ENCODE measurements around the gene ANKRD24. TPM values are rescaled to one million over a fixed set of nuclear protein-coding genes. Genes with fewer than 3 reads are reported as not detected.
"Not testable (repeated sequence)": the region's sequence is repeated elsewhere in the genome, so short reads cannot be mapped to it uniquely, and the experiment has no call there.

Gene ANKRD24
- total RNA-seq, 8 experiments from 2014 or later, result 0.29 to 4.0 (median 1.2) TPM

GRCh38 chr19:4178990-4179389 lies 3.5 kb upstream of the ANKRD24 start:
- in situ Hi-C loops (cut with MboI; ENCODE audit: low pct_unique_long_range_greater_than_20kb in 2 of 9, low sequenced_read_pairs in 9 of 9, unreplicated experiment in 9 of 9), result no loop called here
- Histone ChIP-seq H3K27ac (no peak overlapping the region), H3K4me3 (no peak overlapping the region), H3K4me1 (replicated peaks in 1 of 2) (peaks cover 0 to 11% of the 10 kb centered on the region in 2 donors)
- 85 to 95% (median 91%) methylated on average over 3 to 13 of the region's 18 CpGs; no CpG with 5 or more reads in 3 of the 10 experiments for WGBS, 10 experiments
- no peak for ATAC-seq (replicated peaks in 6 of 8)

- H3K4me3 ChIP-seq, result peak overlapping the region in 3 of 5 donors; percentile 96 to 100 (median 98)
- H3K4me1 ChIP-seq (replicated peaks in 1 of 2), result peaks cover 0 to 11% of the 10 kb centered on the region in 2 donors
- WGBS, 10 experiments, result 80% methylated on average over 1 of the region's 2 CpGs; no CpG with 5 or more reads in 9 of the 10 experiments
- peak in 1 of 8 experiments; percentile 6 for ATAC-seq (replicated peaks in 6 of 8)
- in situ Hi-C loops (cut with MboI; ENCODE audit: low pct_unique_long_range_greater_than_20kb in 2 of 9, low sequenced_read_pairs in 9 of 9, unreplicated experiment in 9 of 9), result no loop called here
- H3K27ac ChIP-seq, result peak overlapping the region in 1 of 2 donors; percentile 95
Observed at GRCh38 chr19:4181053-4181508, 1.4 kb upstream of the ANKRD24 start.

- in situ Hi-C loops (cut with MboI; ENCODE audit: low pct_unique_long_range_greater_than_20kb in 2 of 9, low sequenced_read_pairs in 9 of 9, unreplicated experiment in 9 of 9), result no loop called here
- H3K4me1 ChIP-seq (replicated peaks in 1 of 2), result peaks cover 0 to 14% of the 10 kb centered on the region in 2 donors
- H3K27ac ChIP-seq, result no peak overlapping the region
- no peak for ATAC-seq (replicated peaks in 6 of 8)
- no peak overlapping the region for H3K4me3 ChIP-seq
- 0 to 80% (median 41%) methylated on average over 1 to 7 of the region's 23 CpGs; no CpG with 5 or more reads in 5 of the 10 experiments for WGBS, 10 experiments
Observed at GRCh38 chr19:4183967-4184717, 1.7 kb downstream of the ANKRD24 start.

GRCh38 chr19:4184718-4185352 lies 2.3 kb downstream of the ANKRD24 start:
- Histone ChIP-seq H3K27ac (no peak overlapping the region), H3K4me3 (no peak overlapping the region), H3K4me1 (replicated peaks in 1 of 2) (peaks cover 0 to 14% of the 10 kb centered on the region in 2 donors)
- in situ Hi-C loops (cut with MboI; ENCODE audit: low pct_unique_long_range_greater_than_20kb in 2 of 9, low sequenced_read_pairs in 9 of 9, unreplicated experiment in 9 of 9), result no loop called here
- WGBS, 10 experiments, result 80% methylated on average over 1 of the region's 2 CpGs; no CpG with 5 or more reads in 9 of the 10 experiments
- no peak for ATAC-seq (replicated peaks in 6 of 8)

GRCh38 chr19:4185413-4186086 lies 3.1 kb downstream of the ANKRD24 start:
- in situ Hi-C loops (cut with MboI; ENCODE audit: low pct_unique_long_range_greater_than_20kb in 2 of 9, low sequenced_read_pairs in 9 of 9, unreplicated experiment in 9 of 9), result no loop called here
- 17 to 100% (median 69%) methylated on average over 1 to 7 of the region's 9 CpGs; no CpG with 5 or more reads in 3 of the 10 experiments for WGBS, 10 experiments
- H3K27ac ChIP-seq, result no peak overlapping the region
- no peak overlapping the region for H3K4me3 ChIP-seq
- peaks cover 0 to 14% of the 10 kb centered on the region in 2 donors for H3K4me1 ChIP-seq (replicated peaks in 1 of 2)
- peak in 2 of 8 experiments; percentile 11 to 27 for ATAC-seq (replicated peaks in 6 of 8)

GRCh38 chr19:4186087-4186993 lies 3.9 kb downstream of the ANKRD24 start:
- in situ Hi-C loops (cut with MboI; ENCODE audit: low pct_unique_long_range_greater_than_20kb in 2 of 9, low sequenced_read_pairs in 9 of 9, unreplicated experiment in 9 of 9), result no loop called here
- peak; percentile 31 to 78 (median 36) for ATAC-seq (replicated peaks in 6 of 8)
- H3K4me3 ChIP-seq, result no peak overlapping the region
- peaks cover 0 to 12% of the 10 kb centered on the region in 2 donors for H3K4me1 ChIP-seq (replicated peaks in 1 of 2)
- no peak overlapping the region for H3K27ac ChIP-seq
- 11 to 61% (median 32%) methylated on average over 1 to 18 of the region's 22 CpGs; no CpG with 5 or more reads in 1 of the 10 experiments for WGBS, 10 experiments

GRCh38 chr19:4187313-4188122 lies 5.0 kb downstream of the ANKRD24 start:
- WGBS, 10 experiments, result 60 to 100% (median 88%) methylated on average over 1 to 6 of the region's 10 CpGs; no CpG with 5 or more reads in 3 of the 10 experiments
- peaks cover 0 to 9% of the 10 kb centered on the region in 2 donors for H3K4me1 ChIP-seq (replicated peaks in 1 of 2)
- H3K27ac ChIP-seq, result no peak overlapping the region
- ATAC-seq (replicated peaks in 6 of 8), result no peak
- H3K4me3 ChIP-seq, result no peak overlapping the region
- in situ Hi-C loops (cut with MboI; ENCODE audit: low pct_unique_long_range_greater_than_20kb in 2 of 9, low sequenced_read_pairs in 9 of 9, unreplicated experiment in 9 of 9), result no loop called here

- WGBS, 10 experiments, result 17 to 100% (median 62%) methylated on average over 1 to 5 of the region's 5 CpGs; no CpG with 5 or more reads in 1 of the 10 experiments
- Histone ChIP-seq H3K27ac (no peak overlapping the region), H3K4me3 (no peak overlapping the region), H3K4me1 (replicated peaks in 1 of 2) (peaks cover 0 to 3% of the 10 kb centered on the region in 2 donors)
- in situ Hi-C loops (cut with MboI; ENCODE audit: low pct_unique_long_range_greater_than_20kb in 2 of 9, low sequenced_read_pairs in 9 of 9, unreplicated experiment in 9 of 9), result no loop called here
- ATAC-seq (replicated peaks in 6 of 8), result no peak
Observed at GRCh38 chr19:4189641-4190040, 7.2 kb downstream of the ANKRD24 start.

GRCh38 chr19:4192537-4192936 lies 10.0 kb downstream of the ANKRD24 start:
- H3K4me1 ChIP-seq (replicated peaks in 1 of 2); H3K27ac ChIP-seq; H3K4me3 ChIP-seq; in situ Hi-C loops (cut with MboI; ENCODE audit: low pct_unique_long_range_greater_than_20kb in 2 of 9, low sequenced_read_pairs in 9 of 9, unreplicated experiment in 9 of 9); ATAC-seq (replicated peaks in 6 of 8): not testable (repeated sequence)
- WGBS, 10 experiments, result 20 to 100% (median 83%) methylated on average over 1 to 3 of the region's 3 CpGs; no CpG with 5 or more reads in 4 of the 10 experiments

- WGBS, 10 experiments, result 0 to 80% (median 42%) methylated on average over 1 to 6 of the region's 7 CpGs; no CpG with 5 or more reads in 3 of the 10 experiments
- no peak overlapping the region for H3K4me3 ChIP-seq
- in situ Hi-C loops (cut with MboI; ENCODE audit: low pct_unique_long_range_greater_than_20kb in 2 of 9, low sequenced_read_pairs in 9 of 9, unreplicated experiment in 9 of 9), result no loop called here
- no peak overlapping the region for H3K27ac ChIP-seq
- no peaks in the 10 kb centered on the region for H3K4me1 ChIP-seq (replicated peaks in 1 of 2)
- no peak for ATAC-seq (replicated peaks in 6 of 8)
Observed at GRCh38 chr19:4194353-4194752, 11.9 kb downstream of the ANKRD24 start.

GRCh38 chr19:4196009-4196408 lies 13.5 kb downstream of the ANKRD24 start:
- no peak for ATAC-seq (replicated peaks in 6 of 8)
- WGBS, 10 experiments, result 20 to 100% (median 58%) methylated on average over 1 to 6 of the region's 8 CpGs; no CpG with 5 or more reads in 3 of the 10 experiments
- Histone ChIP-seq H3K4me1 (replicated peaks in 1 of 2) (no peaks in the 10 kb centered on the region), H3K4me3 (no peak overlapping the region), H3K27ac (no peak overlapping the region)
- in situ Hi-C loops (cut with MboI; ENCODE audit: low pct_unique_long_range_greater_than_20kb in 2 of 9, low sequenced_read_pairs in 9 of 9, unreplicated experiment in 9 of 9), result no loop called here
